PFSK-1 (cell line): ENCODE measurements around the gene FOXG1.

ENCODE experiments used
- POLR2AphosphoS5 ChIP-seq: IDR thresholded peaks from 2 replicates; pipeline ENCODE4 v1.6.1; 2012; ENCODE audit warnings: low read depth, mild to moderate bottlenecking, control low read depth, low read length, moderate library complexity
- SIN3A ChIP-seq: IDR thresholded peaks from 2 replicates; pipeline ENCODE4 v1.6.1; 2012; ENCODE audit warnings: mild to moderate bottlenecking, low read length, moderate library complexity, borderline replicate concordance; ENCODE audit not compliant: insufficient read depth
- TAF1 ChIP-seq: IDR thresholded peaks from 2 replicates; pipeline ENCODE4 v1.6.1; 2012; ENCODE audit warnings: low read length, control low read depth, borderline replicate concordance; ENCODE audit not compliant: insufficient read depth
- TF ChIP-seq, protein P1 (sequence below), 2 experiments: IDR thresholded peaks; 2 replicates each; pipeline versions ENCODE4 v1.6.1 to v1.8.0; 2011 to 2012; ENCODE audit warnings: low read depth in 2 of 2, low read length in 2 of 2, control low read depth in 1 of 2, inconsistent platforms in 1 of 2, mild to moderate bottlenecking in 1 of 2, moderate library complexity in 1 of 2; ENCODE audit not compliant: insufficient read depth in 1 of 2

- TF ChIP-seq TAF1: no peak
- TF ChIP-seq SIN3A: no peak
- TF ChIP-seq, protein P1, sequence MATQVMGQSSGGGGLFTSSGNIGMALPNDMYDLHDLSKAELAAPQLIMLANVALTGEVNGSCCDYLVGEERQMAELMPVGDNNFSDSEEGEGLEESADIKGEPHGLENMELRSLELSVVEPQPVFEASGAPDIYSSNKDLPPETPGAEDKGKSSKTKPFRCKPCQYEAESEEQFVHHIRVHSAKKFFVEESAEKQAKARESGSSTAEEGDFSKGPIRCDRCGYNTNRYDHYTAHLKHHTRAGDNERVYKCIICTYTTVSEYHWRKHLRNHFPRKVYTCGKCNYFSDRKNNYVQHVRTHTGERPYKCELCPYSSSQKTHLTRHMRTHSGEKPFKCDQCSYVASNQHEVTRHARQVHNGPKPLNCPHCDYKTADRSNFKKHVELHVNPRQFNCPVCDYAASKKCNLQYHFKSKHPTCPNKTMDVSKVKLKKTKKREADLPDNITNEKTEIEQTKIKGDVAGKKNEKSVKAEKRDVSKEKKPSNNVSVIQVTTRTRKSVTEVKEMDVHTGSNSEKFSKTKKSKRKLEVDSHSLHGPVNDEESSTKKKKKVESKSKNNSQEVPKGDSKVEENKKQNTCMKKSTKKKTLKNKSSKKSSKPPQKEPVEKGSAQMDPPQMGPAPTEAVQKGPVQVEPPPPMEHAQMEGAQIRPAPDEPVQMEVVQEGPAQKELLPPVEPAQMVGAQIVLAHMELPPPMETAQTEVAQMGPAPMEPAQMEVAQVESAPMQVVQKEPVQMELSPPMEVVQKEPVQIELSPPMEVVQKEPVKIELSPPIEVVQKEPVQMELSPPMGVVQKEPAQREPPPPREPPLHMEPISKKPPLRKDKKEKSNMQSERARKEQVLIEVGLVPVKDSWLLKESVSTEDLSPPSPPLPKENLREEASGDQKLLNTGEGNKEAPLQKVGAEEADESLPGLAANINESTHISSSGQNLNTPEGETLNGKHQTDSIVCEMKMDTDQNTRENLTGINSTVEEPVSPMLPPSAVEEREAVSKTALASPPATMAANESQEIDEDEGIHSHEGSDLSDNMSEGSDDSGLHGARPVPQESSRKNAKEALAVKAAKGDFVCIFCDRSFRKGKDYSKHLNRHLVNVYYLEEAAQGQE (IDR thresholded peaks at IDR 0.05; ENCODE audit: insufficient read depth in 1 of 2, low read depth in 2 of 2, low read length in 2 of 2): no peak
- TF ChIP-seq POLR2AphosphoS5: no peak
These were observed 47.2 kb downstream of the FOXG1 start for GRCh38 chr14:28813810-28814209.
